HG02759 (cell line): ENCODE measurements around the gene MYLK2.
A peak's percentile ranks its signal among the peaks of the same experiment; 100 is the strongest.

ENCODE experiments used
- ATAC-seq: cut with Tn5 transposase; IDR thresholded peaks from one replicate; pipeline ENCODE4 v1.9.1; 2021; ENCODE audit warnings: mild to moderate bottlenecking, moderate library complexity; ENCODE audit not compliant: unreplicated experiment

Gene MYLK2

DNA sequence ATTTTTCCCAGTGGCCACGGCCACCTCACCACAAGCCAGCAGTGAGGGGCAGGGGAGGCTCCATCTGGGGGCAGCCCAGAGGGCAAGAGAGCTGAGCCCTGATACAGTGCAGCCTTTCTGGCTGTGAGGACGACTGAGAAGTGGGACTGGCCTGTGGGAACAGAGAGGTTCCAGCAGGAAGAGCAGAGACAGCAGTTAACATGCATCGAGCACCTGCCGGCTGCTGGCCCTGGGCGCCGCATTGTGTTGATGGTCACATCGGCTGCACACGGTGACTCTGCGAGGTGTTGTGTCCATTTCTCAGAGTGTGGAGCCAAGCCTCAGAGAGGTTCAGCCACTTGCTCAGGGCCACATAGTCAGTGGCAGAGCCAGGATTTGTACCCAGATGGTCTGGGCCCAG, 16.4 kb downstream of the MYLK2 start:
- ATAC-seq: peak; percentile 18

DNA sequence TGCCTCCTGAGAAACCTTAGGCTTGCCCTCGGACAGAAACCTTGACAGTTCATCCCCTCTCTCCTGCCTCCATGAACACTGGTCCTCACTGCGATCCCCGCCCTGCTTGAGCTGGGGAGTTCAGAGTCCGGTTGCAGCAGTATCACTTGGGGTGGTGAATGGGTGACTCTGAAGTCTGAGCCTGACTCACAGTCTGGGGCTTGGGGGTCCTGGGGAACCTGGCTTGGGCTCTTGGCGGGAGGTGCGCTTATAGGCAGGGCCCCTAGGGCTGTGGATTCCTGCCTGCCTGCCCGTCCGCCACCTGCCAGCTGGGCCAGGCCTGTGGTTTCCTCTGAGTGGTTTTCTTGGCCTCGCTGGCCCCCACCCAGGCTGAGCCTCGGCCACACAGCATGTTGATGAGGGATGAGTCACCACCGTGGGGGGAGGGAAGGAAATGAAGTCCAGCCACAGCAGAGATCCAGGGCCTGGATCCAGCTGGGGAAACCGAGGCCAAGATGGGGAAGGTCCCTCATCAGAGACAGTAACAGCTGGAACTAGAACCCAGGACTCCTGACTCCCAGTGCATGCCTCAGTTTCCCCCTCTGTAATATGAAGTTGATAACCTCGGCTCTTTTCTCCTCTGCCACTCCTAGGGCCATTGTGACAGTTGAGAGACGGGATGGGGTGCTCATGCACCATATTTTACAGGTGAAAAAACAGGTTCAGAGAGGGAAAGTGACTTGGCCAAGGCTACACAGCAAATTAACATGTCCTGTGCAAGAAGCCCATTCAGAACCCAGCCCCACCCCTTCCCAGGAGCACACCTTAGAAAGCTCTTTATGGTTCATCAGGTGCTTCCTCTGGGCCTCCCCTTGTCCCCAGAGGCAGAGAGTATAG, 17.1 kb downstream of the MYLK2 start:
- ATAC-seq: peak; percentile 81

DNA sequence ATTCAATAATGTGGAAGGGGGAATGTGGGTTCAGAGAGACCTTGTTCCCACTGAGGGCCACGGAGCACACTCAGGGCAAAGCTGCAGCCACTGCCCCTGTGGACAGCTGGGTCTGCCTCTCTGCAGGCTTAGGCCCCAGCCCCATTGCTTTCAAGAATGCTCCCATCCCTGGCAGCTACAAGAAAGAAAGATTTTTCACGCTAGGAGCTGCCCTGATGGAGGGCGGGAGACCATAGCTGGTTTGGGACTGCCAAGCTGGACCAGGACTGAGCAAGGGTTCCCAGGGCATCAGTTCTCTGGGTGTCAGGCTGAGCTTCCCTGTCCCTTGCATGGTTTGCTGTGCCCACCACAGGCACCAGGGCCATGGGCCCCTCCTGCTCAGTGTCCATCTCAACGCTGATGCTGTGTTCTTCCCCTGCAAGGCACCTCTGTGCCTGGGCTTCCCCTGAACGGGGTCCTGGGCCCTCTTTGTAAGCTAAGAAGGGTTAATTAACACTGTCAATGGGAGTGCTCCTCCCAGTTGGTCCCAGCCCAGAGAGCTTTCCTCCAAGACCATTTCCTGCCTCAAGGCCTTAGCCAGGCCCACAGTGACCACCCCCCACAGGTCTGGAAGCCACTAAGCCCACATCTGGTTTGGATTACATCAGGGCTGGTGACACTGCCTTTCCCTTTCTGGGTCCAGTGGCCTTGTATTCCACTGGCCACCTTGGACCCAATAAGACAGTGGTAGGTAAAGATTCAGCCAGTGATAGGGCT, 17.9 kb downstream of the MYLK2 start:
- ATAC-seq: no peak

DNA sequence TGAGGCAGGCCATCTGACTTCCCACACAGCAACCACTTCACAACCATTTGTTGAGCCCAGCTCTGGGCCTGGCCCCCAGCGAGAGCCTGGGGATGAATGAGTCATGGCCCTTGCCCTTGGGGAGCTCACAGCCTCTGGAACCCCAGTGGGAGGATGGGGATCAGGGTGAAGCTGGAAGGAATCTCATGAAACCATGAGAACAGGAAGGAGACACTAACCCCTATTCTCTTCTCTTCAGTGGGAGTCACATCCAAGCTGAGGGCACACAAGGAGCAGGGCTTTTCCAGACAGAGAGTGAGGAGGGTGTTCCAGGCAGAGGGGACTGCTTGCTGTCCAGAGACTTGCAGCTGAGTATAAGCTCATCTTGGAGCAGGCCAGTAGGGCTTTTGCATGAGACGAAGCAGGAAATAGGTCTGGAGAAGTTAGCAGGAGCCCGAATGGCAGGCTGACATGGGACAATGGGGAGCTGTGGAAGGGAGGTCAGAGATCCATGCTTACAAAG, 18.8 kb downstream of the MYLK2 start:
- ATAC-seq: no peak

DNA sequence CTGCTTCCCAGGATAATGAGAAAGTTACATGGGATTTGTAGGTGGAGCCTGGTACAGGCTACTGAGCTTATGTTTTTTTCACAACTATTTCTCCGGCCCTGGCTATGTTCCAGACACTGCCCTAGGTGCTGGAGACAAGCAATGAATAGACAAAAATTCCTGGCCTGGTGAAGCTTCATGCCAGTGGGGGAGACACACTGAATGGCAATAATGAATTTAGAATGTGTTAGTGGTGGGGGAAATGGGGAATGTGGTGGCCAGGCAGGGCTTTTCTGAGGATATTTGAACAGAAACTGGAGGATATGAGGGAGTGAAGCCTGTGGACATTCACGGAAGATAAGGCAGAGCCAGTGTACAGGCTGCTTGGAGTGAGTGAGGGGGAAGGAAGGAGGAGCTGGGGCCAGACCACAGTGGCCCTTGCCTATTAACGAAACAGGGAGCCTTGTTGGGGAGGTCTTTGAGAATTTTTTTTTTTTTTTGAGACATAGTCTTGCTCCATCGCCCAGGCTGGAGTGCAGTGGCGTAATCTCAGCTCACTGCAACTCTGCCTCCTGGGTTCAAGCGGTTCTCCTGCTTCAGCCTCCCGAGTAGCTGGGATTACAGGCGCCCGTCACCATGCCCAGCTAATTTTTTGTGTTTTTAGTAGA, 19.6 kb downstream of the MYLK2 start:
- no peak for ATAC-seq

DNA sequence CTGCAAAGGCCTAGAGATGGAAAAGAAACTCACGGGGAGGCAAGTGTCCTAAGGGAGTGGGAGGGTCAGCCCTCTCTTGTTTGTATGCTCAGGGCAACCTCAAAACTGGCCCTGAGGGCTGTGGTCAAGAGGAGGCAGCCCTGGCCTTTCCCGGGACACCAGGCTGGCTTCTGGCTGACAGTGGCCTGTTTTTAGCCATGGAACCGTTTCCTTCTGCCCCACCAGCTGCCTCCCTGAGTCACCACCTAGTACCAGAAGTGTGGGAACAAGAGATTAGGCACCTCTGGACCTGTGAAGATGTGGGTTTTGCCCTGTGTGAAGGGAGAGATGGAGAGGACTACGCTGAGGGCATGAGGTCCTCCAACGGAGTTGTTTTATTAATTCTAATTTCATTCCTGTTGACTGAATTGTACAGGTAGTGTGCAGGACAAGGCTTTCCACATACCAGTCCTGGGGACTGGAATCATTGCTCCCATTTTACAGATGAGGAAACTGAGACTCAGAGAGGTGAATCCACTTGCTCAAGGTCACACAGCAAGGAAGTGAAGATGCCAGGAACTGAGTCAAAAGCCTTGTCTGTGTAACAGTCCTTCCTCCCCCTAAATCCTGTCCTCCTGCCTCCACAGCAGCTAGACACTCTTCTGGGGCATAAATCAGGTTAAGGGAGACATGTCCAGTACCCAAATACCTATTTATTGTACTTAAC, 20.8 kb downstream of the MYLK2 start:
- ATAC-seq: no peak

DNA sequence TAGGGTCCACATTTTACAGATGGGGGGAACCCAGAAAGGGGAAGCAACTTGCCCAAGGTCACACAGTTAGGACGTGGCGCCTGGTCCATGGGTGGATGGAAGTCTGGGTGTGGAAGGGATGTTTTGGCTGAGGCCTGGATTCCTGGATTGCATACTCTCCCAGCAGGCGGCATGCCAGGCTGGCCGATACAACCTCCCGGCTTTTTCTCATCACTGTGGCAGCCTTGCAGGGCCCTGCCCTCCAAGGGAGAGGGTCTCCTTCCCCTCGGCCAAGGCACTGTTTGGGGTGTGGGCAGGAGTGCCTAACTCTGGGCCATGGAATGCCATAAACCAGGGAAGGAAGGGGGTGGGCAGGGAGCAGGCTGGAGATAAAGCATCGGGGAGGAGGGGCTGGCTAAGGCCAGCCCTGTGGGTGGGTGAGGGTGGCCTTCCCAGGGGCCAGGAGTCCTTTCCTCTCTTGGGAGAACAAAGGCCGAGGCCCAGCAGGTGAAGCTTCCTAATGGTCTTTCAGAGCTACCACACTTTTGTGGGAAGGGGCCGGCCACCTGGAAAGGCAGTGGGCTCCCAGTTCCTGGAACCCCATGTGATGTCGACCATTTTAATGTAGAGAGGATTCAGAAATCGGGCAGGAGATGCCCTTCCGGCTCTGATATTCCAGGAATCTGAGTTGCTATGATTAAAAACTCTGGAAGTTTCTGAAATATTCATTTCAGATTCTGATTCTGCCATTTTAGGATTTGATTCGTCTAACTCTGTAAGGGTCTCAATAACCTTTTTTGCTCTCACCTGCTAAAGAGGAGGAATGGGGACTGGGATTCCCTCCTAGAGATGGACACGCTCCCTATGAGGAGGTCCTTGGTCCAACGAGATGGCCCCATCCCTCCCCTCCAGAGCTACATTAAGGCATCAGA, 22.0 kb downstream of the MYLK2 start:
- ATAC-seq: no peak

DNA sequence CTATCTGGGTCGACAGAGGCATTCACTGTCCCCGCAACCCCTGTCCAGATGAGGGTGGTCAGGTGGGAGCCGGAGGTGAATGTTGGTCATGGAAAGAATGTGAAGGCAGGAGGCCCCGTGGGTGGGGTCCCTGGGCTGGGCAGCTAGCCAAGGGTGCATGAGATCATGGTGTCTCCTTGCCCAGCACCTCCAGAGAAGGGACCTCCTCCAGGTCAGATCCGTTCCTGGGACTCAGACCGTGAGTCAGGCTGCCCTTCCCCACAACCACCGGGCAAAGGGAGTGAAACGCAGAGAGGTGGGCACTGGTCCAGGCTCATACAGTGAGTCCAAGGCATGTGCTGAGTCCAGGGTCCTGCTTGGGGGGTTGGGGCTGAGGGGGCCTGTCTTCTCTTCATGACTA, 22.8 kb downstream of the MYLK2 start:
- ATAC-seq: no peak

DNA sequence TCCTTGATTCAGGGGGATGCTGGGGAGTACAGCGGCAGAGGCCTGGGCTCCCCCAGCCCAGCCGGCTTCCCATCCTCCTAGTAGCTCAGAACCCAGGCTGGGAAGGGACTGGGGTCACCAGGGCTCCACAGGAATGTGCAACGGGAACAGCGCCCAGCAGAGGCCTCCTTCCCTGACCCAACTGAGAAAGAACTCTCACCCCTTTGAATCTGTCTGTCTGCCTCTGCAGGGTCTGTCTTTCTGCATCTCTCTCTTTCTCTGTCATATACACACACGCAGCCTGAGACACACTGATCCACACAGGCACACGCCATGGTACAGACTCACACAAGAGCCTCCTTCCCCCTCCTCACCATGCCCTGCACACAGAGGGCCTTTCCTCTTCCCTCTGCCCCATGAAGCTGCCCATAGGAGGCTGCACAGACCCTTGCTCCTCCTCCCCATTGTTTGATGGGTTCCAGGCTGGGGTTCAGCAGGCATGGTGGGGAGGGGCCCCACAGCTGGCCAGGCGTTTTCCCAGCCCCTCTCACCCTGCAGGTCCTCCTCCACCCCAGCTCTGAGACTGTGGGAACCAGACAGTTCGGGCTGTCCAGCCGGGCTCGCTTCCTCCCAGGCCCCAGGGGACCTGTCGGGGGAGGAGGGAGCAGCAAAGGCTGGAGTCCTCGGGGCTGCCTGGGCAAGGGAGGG, 23.5 kb downstream of the MYLK2 start:
- ATAC-seq: no peak

DNA sequence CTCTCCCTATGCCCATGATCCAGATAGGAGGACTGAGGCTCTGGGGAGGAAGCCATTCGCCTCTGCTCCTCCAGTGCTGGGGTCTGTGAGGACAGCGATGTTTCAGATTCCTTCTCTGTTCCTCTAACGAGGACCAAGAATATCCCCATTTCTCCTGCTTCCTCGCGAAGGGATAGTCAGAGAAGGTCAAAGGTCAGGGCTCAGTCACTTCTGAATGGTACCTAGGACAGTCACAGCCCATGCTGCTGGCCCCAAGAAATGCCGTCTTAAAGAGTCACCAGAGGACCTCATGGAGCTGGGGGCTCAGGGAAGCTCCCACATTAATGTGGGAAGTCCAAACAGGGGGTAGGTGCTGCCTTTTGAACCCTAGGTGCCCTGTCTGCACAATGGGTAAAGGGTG, 24.1 kb downstream of the MYLK2 start:
- no peak for ATAC-seq

DNA sequence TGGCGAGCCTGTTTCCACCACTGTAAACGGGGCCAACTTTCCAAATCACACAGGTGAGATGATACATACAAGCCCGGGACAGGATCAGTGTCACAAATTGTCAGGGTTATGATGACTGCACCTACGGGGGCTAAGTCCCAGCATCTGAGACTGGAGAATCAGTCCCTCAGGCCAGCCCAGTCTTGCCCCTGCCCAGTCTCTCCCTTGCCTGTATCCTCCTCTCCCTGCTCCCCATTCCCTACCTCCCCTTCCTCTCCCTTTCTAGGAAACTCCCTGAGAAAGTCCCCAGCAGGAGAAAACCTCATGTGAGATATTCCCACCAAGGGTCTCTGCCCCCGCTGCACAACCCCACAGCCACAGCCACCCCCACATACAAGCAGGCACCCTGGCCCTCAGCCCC, 24.7 kb downstream of the MYLK2 start:
- ATAC-seq: no peak

DNA sequence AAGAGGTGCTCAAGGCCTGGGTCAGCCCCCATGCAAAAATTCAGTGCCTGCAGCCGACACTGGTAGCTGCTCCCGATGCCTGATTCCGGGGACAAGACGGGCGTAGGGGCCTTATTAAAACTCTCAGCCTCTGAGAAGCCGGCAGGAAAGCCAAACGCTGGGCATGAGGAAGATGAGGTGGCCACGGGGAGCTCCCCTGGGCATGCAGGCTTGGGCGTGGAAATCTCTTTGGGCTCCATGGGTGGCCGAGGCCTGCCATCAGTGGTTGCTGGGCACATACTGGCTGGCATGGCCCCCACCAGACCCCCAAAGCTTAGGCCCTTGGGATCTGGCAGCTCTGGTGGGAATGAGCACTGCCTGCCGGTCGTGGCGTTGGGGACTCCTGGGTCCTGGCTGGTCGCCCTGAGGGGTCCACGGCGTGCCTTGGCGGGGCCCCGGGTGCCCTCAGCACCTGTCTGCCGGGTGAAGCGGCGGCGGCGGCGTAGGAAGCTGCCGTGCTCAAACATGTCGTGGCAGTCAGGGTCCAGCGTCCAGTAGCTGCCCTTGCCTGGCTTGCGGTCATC, 25.7 kb downstream of the MYLK2 start:
- ATAC-seq: no peak

DNA sequence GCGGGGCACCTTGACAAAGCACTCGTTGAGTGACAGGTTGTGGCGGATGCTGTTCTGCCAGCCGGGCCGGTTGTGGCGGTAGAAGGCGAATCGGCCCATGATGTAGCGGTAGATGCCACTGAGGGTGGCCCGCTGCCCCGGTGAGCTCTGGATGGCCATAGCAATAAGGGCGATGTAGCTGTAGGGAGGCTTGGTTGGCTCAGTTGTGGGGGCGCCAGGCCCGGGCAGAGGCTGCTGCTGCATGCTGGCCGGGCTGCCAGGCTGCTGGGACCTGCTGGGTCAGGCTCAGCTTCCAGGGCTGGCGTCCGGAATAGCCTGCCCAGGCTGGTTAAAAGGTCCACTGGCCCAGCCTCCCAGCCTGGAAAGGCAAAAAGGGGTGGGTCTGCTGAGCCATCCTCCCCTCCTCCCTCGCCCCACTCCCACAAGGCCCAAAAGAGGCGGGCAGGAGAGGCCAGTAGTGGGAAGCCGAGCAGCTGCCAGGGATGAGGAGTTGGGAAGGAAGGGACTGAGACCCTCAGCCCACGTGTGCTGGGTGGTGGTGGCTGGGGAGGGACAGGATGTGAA, 26.2 kb downstream of the MYLK2 start, which contains the start of gene FOXS1:
FOXS1 (minus strand) TSS at position 305 of the 564 bp plus-strand sequence; CDS start at position 243, 62 bp downstream.
- no peak for ATAC-seq

DNA sequence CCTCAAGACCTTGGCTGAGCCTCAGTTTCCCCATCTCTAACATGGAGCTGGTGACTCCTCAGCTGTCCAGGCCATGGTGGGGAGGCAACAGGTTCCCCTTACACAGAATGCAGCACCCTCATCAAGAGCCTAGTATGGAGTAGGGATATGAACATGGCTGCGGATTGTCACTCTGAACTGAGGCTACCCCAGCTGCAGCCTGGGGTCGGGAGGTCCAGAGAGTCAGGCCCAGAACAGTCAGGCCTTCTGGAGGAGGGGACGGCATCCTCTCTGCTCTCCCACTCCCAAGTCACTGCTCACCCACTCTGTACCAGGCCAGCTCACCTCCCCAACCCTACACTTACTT, 27.6 kb downstream of the MYLK2 start:
- no peak for ATAC-seq

DNA sequence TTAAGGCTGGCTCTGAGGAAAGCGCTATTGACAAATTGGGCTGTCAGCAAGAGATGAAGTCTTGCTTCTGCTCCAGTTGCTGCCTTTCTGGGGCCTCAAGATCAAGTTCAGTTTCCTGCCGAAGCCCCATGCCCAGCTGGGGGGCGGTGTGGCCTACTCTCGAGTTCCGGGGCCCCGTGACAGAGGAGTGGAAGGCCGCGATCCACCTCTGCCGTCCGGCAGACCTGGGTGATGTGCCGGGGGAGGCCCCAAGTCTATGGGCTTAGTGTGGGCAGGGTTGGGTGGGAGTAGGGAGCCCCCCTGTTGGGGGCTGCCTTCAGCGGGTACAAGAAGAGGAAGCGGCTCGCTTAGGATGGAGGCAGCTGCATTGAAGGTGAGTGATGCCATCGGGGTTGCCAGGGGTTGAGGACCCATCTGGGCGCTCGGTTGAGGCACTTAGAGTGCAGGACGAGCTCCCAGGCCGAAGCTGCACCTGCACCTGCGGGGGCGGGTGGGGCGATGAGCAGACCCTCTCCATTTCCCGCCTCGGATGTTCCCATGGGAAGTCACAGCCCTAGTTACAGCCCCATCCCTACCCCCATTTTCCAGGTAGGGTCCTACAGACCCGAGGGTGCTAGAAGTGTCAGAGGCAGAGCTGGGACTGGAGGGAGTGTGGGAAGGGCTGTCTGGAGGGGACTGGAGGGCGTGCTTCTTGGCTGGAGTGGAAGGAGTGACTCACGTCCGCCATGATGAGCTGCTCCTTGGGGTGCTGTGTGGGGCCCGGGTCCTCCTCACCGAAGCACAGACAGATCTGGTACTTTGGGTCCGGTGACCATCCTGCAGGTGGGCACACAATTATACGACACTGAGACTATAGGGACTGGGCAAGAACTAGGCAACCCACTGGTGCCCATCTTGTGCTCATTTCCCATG, 29.2 kb downstream of the MYLK2 start:
- no peak for ATAC-seq

DNA sequence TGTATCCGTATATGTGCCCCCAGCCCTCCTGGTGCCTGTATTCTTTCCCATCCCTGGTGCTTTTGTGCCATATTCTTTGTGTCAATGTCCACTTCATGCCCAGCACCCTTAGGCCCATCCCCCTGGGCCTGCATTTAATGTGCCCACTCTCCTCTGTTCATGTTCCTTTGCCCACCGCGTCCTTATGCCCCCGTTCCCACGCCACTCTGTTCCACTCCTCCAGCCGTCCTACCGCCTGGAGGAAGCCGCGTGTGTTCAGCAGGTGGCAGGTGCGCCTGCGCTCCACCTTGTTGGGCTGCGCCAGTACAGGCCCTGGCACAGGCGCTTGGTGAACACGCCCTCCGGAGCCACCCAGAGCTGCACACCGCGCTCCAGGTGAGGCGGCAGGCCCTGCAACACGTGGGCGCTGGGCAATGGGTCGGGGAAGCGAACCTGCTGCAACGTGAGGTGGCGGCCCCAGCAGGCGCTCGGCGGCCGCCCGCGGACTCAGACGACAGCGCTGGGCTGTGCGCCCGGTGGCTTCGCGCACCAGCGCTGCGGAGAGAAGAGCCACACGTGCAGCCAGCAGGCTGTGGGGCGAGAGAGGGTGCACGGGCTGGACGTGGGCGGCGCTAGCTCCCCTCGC, 30.3 kb downstream of the MYLK2 start:
- no peak for ATAC-seq
